ENCODE data around the gene LHX6. TPM values are rescaled to one million over a fixed set of nuclear protein-coding genes. Genes with fewer than 3 reads are reported as not detected.

LHX6 gene
- total and polyA plus RNA-seq, 4 donors, result 12.2 to 13.8 TPM; not detected in 2

GRCh38 chr9:122180633-122181032 lies 48.1 kb downstream of the LHX6 start:
- intact Hi-C loops (cut with DNase I), result no loop called here
- Histone ChIP-seq H3K4me1 (ENCODE audit: control insufficient read depth in 1 of 2, insufficient read depth in 2 of 2, low read length in 2 of 2) (no peaks in the 10 kb centered on the region), H3K27ac (ENCODE audit: low read depth in 1 of 2, low read length in 2 of 2) (no peak overlapping the region), H3K9me3 (ENCODE audit: control insufficient read depth, low read length) (no peaks in the 10 kb centered on the region), H3K27me3 (ENCODE audit: control insufficient read depth in 1 of 2, insufficient read depth in 2 of 2, low read length in 1 of 2) (no peaks in the 10 kb centered on the region), H3K36me3 (ENCODE audit: control insufficient read depth in 1 of 2, insufficient read depth in 2 of 2, low read length in 1 of 2) (no peaks in the 10 kb centered on the region), H3K4me3 (ENCODE audit: low read length in 2 of 2) (no peak overlapping the region)
- no peak for DNase-seq
- WGBS, 2 donors, result 55 to 63% methylated on average over 4 of the region's 4 CpGs
- no peak for ATAC-seq (ENCODE audit: low FRiP score)

GRCh38 chr9:122179690-122180074 lies 49.1 kb downstream of the LHX6 start:
- no peaks in the 10 kb centered on the region for H3K36me3 ChIP-seq (ENCODE audit: control insufficient read depth in 1 of 2, insufficient read depth in 2 of 2, low read length in 1 of 2)
- H3K27me3 ChIP-seq (ENCODE audit: control insufficient read depth in 1 of 2, insufficient read depth in 2 of 2, low read length in 1 of 2), result no peaks in the 10 kb centered on the region
- no peaks in the 10 kb centered on the region for H3K4me1 ChIP-seq (ENCODE audit: control insufficient read depth in 1 of 2, insufficient read depth in 2 of 2, low read length in 2 of 2)
- intact Hi-C loops (cut with DNase I), result no loop called here
- no peak for DNase-seq
- no peak overlapping the region for H3K27ac ChIP-seq (ENCODE audit: low read depth in 1 of 2, low read length in 2 of 2)
- no peak overlapping the region for H3K4me3 ChIP-seq (ENCODE audit: low read length in 2 of 2)
- 54 to 69% methylated on average over 2 of the region's 2 CpGs for WGBS, 2 donors
- H3K9me3 ChIP-seq (ENCODE audit: control insufficient read depth, low read length), result no peaks in the 10 kb centered on the region
- ATAC-seq (ENCODE audit: low FRiP score), result no peak

GRCh38 chr9:122179054-122179689 lies 49.6 kb downstream of the LHX6 start:
- H3K4me1 ChIP-seq (ENCODE audit: control insufficient read depth in 1 of 2, insufficient read depth in 2 of 2, low read length in 2 of 2), result no peaks in the 10 kb centered on the region
- H3K27me3 ChIP-seq (ENCODE audit: control insufficient read depth in 1 of 2, insufficient read depth in 2 of 2, low read length in 1 of 2), result no peaks in the 10 kb centered on the region
- WGBS, 2 donors, result 72 to 83% methylated on average over 5 of the region's 5 CpGs
- H3K4me3 ChIP-seq (ENCODE audit: low read length in 2 of 2), result no peak overlapping the region
- H3K9me3 ChIP-seq (ENCODE audit: control insufficient read depth, low read length), result no peaks in the 10 kb centered on the region
- intact Hi-C loops (cut with DNase I), result no loop called here
- no peak for DNase-seq
- no peak overlapping the region for H3K27ac ChIP-seq (ENCODE audit: low read depth in 1 of 2, low read length in 2 of 2)
- no peaks in the 10 kb centered on the region for H3K36me3 ChIP-seq (ENCODE audit: control insufficient read depth in 1 of 2, insufficient read depth in 2 of 2, low read length in 1 of 2)
- no peak for ATAC-seq (ENCODE audit: low FRiP score)

- H3K9me3 ChIP-seq (ENCODE audit: control insufficient read depth, low read length), result peaks cover 2% of the 10 kb centered on the region
- H3K4me3 ChIP-seq (ENCODE audit: low read length in 2 of 2), result no peak overlapping the region
- no peaks in the 10 kb centered on the region for H3K4me1 ChIP-seq (ENCODE audit: control insufficient read depth in 1 of 2, insufficient read depth in 2 of 2, low read length in 2 of 2)
- DNase-seq (no peak), ATAC-seq (ENCODE audit: low FRiP score) (no peak)
- no peak overlapping the region for H3K27ac ChIP-seq (ENCODE audit: low read depth in 1 of 2, low read length in 2 of 2)
- H3K27me3 ChIP-seq (ENCODE audit: control insufficient read depth in 1 of 2, insufficient read depth in 2 of 2, low read length in 1 of 2), result no peaks in the 10 kb centered on the region
- no peaks in the 10 kb centered on the region for H3K36me3 ChIP-seq (ENCODE audit: control insufficient read depth in 1 of 2, insufficient read depth in 2 of 2, low read length in 1 of 2)
- intact Hi-C loops (cut with DNase I), result no loop called here
- WGBS, 2 donors, result 73 to 74% methylated on average over 2 of the region's 2 CpGs
Observed at GRCh38 chr9:122176916-122177315, 51.8 kb downstream of the LHX6 start.

GRCh38 chr9:122173670-122174069 lies 55.1 kb downstream of the LHX6 start:
- Histone ChIP-seq H3K27me3 (ENCODE audit: control insufficient read depth in 1 of 2, insufficient read depth in 2 of 2, low read length in 1 of 2) (no peaks in the 10 kb centered on the region), H3K4me1 (ENCODE audit: control insufficient read depth in 1 of 2, insufficient read depth in 2 of 2, low read length in 2 of 2) (no peaks in the 10 kb centered on the region), H3K27ac (ENCODE audit: low read depth in 1 of 2, low read length in 2 of 2) (no peak overlapping the region), H3K4me3 (ENCODE audit: low read length in 2 of 2) (no peak overlapping the region), H3K36me3 (ENCODE audit: control insufficient read depth in 1 of 2, insufficient read depth in 2 of 2, low read length in 1 of 2) (no peaks in the 10 kb centered on the region), H3K9me3 (ENCODE audit: control insufficient read depth, low read length) (peaks cover 2% of the 10 kb centered on the region)
- DNase-seq, result no peak
- intact Hi-C loops (cut with DNase I), result no loop called here
- ATAC-seq (ENCODE audit: low FRiP score), result no peak
- 75 to 77% methylated on average over 3 of the region's 3 CpGs for WGBS, 2 donors

GRCh38 chr9:122172131-122172530 lies 56.6 kb downstream of the LHX6 start:
- H3K36me3 ChIP-seq (ENCODE audit: control insufficient read depth in 1 of 2, insufficient read depth in 2 of 2, low read length in 1 of 2), result no peaks in the 10 kb centered on the region
- 79 to 82% methylated on average over 7 of the region's 7 CpGs for WGBS, 2 donors

GRCh38 chr9:122168356-122168755 lies 60.4 kb downstream of the LHX6 start:
- ATAC-seq (ENCODE audit: low FRiP score), result no peak
- no peak for DNase-seq
- 45 to 49% methylated on average over 3 of the region's 3 CpGs for WGBS, 2 donors
- H3K36me3 ChIP-seq (ENCODE audit: control insufficient read depth in 1 of 2, insufficient read depth in 2 of 2, low read length in 1 of 2), result no peaks in the 10 kb centered on the region
- H3K27me3 ChIP-seq (ENCODE audit: control insufficient read depth in 1 of 2, insufficient read depth in 2 of 2, low read length in 1 of 2), result no peaks in the 10 kb centered on the region
- H3K4me3 ChIP-seq (ENCODE audit: low read length in 2 of 2), result no peak overlapping the region
- H3K27ac ChIP-seq (ENCODE audit: low read depth in 1 of 2, low read length in 2 of 2), result no peak overlapping the region
- no peaks in the 10 kb centered on the region for H3K4me1 ChIP-seq (ENCODE audit: control insufficient read depth in 1 of 2, insufficient read depth in 2 of 2, low read length in 2 of 2)
- intact Hi-C loops (cut with DNase I), result no loop called here
- peaks cover 2% of the 10 kb centered on the region for H3K9me3 ChIP-seq (ENCODE audit: control insufficient read depth, low read length)

More at GRCh38 chr9:122172131-122172530, 56.6 kb downstream of the LHX6 start:
- no peaks in the 10 kb centered on the region for H3K4me1 ChIP-seq (ENCODE audit: control insufficient read depth in 1 of 2, insufficient read depth in 2 of 2, low read length in 2 of 2)
- no peak for ATAC-seq (ENCODE audit: low FRiP score)
- H3K27ac ChIP-seq (ENCODE audit: low read depth in 1 of 2, low read length in 2 of 2), result no peak overlapping the region
- intact Hi-C loops (cut with DNase I), result no loop called here
- DNase-seq, result no peak
- H3K27me3 ChIP-seq (ENCODE audit: control insufficient read depth in 1 of 2, insufficient read depth in 2 of 2, low read length in 1 of 2), result no peaks in the 10 kb centered on the region
- H3K9me3 ChIP-seq (ENCODE audit: control insufficient read depth, low read length), result peaks cover 2% of the 10 kb centered on the region
- no peak overlapping the region for H3K4me3 ChIP-seq (ENCODE audit: low read length in 2 of 2)

- intact Hi-C loops (cut with DNase I), result no loop called here
- H3K4me3 ChIP-seq (ENCODE audit: low read length in 2 of 2), result no peak overlapping the region
- H3K27ac ChIP-seq (ENCODE audit: low read depth in 1 of 2, low read length in 2 of 2), result no peak overlapping the region
Observed at GRCh38 chr9:122164286-122164685, 64.5 kb downstream of the LHX6 start.

GRCh38 chr9:122162415-122162814 lies 66.3 kb downstream of the LHX6 start:
- no peaks in the 10 kb centered on the region for H3K27me3 ChIP-seq (ENCODE audit: control insufficient read depth in 1 of 2, insufficient read depth in 2 of 2, low read length in 1 of 2)
- no peak overlapping the region for H3K4me3 ChIP-seq (ENCODE audit: low read length in 2 of 2)
- no peak overlapping the region for H3K27ac ChIP-seq (ENCODE audit: low read depth in 1 of 2, low read length in 2 of 2)
- no peaks in the 10 kb centered on the region for H3K36me3 ChIP-seq (ENCODE audit: control insufficient read depth in 1 of 2, insufficient read depth in 2 of 2, low read length in 1 of 2)
- peaks cover 0 to 2% of the 10 kb centered on the region in 2 donors for H3K4me1 ChIP-seq (ENCODE audit: control insufficient read depth in 1 of 2, insufficient read depth in 2 of 2, low read length in 2 of 2)
- DNase-seq (no peak), ATAC-seq (ENCODE audit: low FRiP score) (no peak)
- no peaks in the 10 kb centered on the region for H3K9me3 ChIP-seq (ENCODE audit: control insufficient read depth, low read length)
- intact Hi-C loops (cut with DNase I), result no loop called here

More at GRCh38 chr9:122164286-122164685, 64.5 kb downstream of the LHX6 start:
- DNase-seq (no peak), ATAC-seq (ENCODE audit: low FRiP score) (no peak)
- no peaks in the 10 kb centered on the region for H3K36me3 ChIP-seq (ENCODE audit: control insufficient read depth in 1 of 2, insufficient read depth in 2 of 2, low read length in 1 of 2)
- no peaks in the 10 kb centered on the region for H3K27me3 ChIP-seq (ENCODE audit: control insufficient read depth in 1 of 2, insufficient read depth in 2 of 2, low read length in 1 of 2)
- no peaks in the 10 kb centered on the region for H3K4me1 ChIP-seq (ENCODE audit: control insufficient read depth in 1 of 2, insufficient read depth in 2 of 2, low read length in 2 of 2)
- H3K9me3 ChIP-seq (ENCODE audit: control insufficient read depth, low read length), result no peaks in the 10 kb centered on the region
- 3 to 7% methylated on average over 2 of the region's 2 CpGs for WGBS, 2 donors
